Measurements from ENCODE around the gene CYB561A3.

The CYB561A3 gene

DNA sequence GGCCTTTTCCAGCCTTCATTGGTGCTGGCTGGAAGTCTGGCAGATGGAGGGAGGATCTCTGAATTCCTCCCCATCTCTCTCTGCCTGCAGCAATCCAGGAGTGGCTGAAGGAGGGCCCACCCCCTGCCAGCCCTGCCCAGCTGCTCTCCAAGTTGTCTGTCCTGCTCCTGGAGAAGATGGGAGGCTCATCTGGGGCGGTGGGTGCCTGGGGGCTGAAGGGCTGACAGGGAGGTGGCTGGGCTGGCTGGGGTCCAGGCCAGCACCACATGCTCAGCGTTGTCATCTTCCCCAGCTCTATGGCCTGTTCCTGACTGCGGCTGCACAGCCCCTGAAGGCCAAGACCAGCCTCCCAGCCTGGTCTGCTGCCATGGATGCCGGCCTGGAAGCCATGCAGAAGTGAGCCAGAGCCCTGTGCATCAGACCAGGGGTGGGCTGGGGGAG lies 16.5 kb downstream of the CYB561A3 start:
- DNase-seq (ENCODE audit: low spot score), result no peak

DNA sequence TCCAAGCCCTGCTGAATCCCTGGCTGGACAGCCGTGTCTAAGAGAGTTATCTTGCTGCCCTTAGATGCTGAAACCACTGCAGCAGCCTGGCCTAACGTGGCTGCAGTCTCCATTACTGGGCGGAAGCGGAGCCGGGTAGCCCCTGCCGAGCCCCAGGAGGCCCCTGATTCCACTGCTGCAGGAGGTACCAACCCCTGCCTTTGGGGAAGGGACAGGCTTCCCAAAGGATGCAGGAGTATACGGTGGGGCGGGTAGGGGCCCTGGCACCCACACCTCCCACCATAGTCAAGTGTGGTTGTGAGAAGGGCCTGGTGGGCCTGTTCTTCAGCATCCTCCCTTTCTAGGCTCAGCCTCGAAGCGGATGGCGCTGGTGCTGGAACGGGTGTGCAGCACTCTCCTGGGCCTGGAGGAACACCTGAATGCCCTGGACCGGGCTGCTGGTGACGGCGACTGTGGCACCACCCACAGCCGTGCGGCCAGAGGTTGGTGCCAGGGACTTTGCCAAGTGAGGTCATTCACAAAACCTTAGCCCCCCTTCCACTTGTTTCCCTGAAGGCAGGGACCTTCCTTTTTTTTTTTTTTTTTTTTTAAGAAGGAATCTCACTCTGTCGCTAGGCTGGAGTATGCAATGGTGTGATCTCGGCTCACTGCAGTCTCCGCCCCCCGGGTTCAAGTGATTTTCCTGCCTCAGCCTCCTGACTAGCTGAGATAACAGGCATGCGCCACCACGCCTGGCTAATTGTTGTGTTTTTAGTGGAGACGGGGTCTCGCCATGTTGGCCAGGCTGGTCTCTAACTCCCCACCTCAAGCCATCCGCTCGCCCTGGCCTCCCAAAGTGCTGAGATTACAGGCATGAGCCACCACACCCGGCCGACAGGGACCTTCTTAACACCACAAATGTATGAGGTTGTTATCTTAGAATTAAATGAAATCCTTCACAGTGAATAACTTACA lies 17.6 kb downstream of the CYB561A3 start:
- no peak for DNase-seq (ENCODE audit: low spot score)

DNA sequence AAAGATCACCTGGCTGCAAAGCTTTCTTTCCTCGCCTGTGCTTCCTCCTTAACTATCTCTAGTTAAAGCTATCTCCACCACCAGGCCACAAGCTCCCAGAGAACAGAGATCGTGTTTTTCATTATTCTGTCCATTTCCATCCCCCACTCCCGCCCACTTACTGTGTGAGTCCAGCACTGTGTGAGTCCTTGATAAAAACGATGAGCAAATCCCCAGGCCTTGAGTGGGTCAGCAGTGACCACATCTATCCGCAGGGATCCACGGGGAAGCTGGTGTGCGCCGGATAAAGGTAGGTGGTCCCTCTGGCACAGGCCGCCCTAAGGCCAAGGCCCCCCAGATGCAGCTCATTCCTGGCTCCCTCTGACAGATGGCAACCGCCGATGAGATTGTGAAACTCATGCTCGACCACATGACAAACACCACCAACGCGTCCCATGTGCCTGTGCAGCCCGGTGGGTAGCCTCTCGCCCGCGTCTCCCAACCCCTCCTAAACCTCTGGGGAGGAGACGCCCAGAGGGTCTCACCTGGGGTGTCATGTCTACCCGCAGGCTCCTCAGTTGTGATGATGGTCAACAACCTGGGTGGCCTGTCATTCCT lies 19.4 kb downstream of the CYB561A3 start:
- no peak for DNase-seq (ENCODE audit: low spot score)

DNA sequence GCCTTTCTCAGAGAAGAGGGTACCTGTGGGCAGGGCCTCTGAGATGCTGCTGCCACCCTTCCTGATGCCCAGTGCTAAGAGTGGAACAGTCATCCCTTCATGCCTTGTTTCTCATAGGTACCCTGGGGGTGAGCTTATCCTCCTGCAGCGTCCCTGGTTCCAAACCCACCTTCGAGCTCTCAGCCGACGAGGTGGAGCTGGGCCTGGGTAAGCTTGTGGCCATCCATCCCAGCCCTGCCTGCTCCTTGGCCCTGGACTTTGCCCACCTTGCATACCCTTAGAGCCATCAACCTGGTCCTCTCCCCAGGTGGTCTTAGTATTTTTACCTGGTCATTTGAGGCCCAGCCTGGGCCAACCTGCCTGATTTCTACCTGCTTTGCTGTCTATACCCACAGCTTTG lies 20.0 kb downstream of the CYB561A3 start:
- DNase-seq (ENCODE audit: low spot score), result no peak

DNA sequence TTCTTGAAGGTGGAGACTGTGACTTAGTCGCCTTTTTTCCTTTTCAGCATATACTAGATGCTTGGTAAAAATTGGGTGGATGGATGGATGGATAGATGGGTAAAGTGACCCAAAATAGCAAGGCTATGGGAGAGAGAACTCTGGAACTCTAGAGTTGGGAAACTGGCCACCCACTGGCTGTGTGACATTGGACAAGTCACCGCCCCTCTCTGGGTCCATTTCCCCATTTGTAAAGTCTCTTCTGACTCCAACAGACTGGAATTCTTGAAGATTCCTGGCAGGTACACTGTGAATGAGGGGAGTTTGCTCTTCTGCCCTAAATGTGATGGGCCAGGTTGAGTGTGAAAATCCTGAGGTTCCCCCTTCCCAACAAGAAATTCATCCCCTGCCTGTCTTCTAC lies 20.7 kb downstream of the CYB561A3 start:
- no peak for DNase-seq (ENCODE audit: low spot score)

DNA sequence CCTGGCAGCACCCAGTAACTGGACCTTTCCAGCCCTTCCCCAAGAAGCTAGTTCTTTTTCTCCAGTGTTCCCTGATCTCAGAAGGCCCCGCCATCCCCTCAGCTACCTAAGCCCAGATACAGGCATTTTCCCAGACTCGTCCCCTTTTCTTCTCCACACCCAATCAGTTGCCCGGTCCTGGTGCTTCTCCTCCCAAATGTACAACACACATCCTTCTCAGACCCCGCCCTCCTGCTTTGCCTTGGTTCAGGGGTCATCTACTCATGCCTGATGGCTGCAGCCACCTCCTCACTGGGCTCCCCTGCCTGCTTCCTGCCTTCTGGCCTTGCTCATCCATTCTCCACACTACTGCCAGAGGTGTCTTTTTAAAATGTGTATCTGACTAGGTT lies 22.2 kb downstream of the CYB561A3 start:
- DNase-seq (ENCODE audit: low spot score), result no peak

DNA sequence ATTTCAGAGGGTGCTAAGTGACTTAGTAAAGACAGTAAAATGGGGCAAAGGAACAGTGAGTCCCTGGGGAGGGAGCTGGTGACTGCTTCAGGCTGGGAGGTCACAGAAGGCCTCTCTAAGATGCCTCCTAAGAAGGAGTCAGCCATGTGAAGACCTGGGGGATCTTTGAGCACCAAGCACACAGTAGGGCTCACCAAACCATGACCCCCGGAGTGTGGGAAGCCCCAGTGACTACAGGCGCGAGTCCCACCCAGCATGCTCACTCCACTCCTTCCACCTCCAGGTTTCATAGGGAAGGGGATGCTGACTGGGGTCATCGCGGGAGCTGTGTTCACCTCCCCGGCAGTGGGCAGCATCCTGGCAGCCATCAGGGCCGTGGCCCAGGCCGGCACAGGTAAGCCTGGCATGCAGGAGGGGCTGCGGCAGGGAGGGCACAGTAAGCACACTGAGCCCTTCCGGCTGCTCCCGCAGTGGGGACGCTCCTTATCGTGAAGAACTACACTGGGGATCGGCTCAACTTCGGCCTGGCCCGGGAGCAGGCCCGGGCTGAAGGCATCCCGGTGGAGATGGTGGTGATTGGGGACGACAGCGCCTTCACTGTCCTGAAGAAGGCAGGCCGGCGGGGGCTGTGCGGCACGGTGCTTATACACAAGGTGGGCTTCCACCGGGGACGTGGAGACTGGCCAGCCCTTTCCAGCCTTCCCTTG lies 22.7 kb downstream of the CYB561A3 start:
- DNase-seq (ENCODE audit: low spot score), result no peak

DNA sequence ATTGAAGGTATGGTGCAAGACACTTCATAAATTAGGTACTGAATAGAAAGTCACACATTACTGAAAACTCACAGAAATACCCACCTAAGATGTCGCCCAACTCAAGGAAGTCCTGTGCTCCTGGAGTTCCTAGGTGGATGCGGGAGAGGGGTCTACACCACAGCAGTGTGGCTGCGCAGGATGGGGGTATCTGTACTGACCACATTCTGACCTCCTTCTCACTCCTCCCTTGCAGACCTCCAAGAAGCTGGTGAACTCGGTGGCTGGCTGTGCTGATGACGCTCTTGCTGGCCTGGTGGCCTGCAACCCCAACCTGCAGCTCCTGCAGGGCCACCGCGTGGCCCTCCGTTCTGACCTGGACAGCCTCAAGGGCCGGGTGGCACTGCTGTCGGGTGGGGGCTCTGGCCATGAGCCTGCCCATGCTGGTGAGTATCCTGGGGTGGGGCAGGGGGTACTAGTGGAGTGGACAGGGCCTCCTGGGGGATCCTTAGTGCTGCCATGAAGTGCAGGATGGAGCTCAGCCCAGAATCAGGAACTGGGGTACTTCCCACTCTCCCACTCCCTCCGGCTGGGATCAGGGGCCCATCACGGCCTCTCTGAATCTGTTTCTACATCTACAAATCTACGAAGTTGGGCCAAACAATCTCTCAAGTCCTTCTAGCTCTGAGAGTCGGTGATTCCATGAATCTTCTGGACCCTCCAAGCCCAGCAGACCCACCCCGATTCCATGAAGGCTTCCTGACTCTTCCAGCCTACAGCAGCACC lies 23.8 kb downstream of the CYB561A3 start:
- DNase-seq (ENCODE audit: low spot score), result no peak

DNA sequence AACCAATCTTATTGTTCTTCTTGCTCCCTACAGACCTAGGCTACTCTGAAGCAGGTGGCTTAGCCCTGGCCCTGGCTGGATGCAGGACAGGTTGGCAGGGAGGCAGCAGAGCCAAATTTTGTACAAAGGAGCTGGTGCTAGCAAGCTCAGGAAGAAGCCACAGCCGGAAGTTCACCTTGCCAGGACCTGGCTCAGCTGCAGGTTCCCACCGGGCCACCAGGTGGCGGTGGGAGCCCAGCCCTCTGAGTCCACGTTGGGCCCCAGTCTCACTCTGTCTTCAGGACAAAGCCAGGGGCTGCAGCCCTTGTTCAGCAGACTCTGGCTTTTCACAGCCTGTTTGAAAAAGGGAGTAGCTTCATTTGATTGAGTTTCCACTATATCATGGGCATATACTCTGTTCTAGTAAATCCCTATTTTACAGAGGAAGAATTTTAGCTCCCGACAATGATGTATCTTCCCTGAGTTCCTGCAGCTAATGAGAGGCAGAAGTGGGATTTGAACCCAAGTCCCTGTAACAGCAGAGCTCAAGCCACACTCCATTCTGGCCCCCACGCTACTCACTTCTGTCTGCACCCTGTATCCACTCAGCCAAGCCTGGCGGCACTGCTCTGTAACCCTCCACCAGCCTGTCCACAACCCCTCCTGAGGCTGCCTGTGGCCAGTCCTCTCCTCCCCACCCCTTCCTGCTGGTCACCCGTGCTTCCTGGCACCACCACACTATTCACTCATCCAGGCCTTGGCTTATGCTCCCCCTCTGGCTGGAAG lies 25.3 kb downstream of the CYB561A3 start:
- DNase-seq (ENCODE audit: low spot score), result peak; percentile 62

DNA sequence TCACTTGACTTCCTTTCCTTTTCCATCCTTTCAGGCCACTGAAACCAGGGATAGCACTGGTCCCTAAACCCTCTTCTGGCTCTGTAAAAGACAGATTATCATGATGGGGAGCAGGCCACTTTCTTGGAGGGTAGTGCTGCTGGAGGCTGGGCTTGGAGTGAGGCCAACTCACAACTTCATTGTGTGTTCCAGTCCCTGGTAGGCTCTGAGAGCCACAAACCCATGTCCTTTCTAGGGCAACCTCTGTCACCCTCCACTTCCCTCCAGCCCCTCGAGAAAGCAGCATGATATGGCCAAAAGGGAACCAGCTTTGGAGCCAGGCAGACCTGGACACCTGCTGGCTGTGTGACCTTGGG lies 26.3 kb downstream of the CYB561A3 start:
- no peak for DNase-seq (ENCODE audit: low spot score)

DNA sequence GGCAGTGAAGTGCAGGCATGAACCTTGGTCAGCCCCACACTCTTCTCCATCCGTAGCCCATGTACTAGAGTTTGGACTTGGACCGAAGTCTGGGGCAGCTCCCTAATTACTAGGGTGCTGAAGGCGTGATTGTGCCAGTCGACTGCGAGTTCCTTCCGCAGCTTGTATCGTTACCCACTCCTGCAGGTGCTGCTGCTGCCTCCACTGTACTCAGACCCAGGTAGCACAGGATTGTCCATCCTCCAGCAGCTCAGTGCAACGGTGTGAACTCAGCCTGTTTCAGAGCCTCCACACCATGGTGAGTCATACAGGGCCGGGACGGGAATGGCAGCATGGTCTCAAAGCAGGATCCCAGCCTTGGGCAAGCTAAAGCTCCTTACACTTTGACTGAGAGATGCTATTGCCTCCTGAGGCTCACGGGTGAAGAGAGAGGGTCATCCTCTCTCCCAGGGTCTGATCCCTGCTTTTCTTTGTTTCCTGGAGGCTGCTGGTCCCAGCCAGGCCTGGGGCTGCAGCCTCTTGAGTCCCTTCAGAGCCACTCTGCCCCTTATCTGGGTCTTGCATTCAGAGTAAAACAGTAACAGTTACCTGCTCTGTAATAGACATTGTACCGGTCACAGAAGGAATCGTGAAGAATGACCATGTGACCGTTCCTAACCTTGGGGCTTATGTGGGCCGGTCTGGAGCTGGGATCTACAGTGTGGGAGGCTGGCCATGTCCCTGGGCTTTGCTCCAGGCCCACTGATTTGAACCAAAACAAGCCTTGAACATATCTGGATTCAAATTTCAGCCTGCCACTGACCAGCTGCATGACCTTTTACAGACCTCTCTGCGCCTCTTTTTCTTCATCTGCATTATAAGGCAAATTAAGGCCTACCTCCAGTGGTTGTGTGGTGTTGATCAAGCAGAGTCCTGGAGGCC lies 27.0 kb downstream of the CYB561A3 start:
- DNase-seq (ENCODE audit: low spot score), result no peak

DNA sequence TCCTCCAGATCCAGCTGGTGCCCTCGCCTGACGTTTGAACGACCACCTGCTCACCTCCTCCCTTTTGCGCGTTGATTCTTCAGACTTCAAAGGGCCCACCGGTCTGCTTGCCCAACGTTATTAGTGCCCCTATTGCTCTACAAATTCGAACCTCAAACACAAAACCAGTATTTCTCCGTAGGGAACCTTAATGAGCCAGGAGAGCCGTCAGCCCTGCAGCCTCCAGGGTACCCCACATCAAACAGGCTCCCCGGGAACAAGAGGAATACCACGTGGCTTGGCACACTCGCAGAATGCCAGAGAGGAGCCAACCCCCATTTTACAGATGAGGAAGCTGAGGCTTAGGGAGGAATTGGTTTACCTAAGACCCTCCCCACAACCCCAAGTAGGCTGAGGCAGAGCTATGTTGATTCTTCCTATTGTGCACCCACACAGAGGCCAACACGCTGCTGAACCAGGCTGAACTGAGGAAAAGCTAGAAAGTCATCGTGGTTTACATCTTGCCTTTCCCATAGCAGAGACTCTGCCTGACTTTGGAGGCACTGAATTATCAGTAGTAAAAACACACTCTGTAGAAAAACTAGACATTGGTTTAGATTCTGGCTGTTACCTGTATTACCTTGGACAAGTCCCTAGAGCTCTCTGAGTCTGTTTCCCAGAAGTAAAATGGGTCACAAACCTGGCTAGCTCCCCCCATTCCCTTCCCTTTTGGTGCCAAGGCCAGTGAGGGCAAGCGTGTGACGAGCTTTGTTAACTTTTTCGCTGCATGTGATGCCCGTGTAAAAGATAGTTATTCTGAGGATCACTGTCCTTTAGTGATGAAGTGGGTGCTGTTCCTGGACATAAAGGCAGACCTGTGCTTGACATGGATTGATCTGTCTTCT lies 27.9 kb downstream of the CYB561A3 start:
- DNase-seq (ENCODE audit: low spot score), result no peak

DNA sequence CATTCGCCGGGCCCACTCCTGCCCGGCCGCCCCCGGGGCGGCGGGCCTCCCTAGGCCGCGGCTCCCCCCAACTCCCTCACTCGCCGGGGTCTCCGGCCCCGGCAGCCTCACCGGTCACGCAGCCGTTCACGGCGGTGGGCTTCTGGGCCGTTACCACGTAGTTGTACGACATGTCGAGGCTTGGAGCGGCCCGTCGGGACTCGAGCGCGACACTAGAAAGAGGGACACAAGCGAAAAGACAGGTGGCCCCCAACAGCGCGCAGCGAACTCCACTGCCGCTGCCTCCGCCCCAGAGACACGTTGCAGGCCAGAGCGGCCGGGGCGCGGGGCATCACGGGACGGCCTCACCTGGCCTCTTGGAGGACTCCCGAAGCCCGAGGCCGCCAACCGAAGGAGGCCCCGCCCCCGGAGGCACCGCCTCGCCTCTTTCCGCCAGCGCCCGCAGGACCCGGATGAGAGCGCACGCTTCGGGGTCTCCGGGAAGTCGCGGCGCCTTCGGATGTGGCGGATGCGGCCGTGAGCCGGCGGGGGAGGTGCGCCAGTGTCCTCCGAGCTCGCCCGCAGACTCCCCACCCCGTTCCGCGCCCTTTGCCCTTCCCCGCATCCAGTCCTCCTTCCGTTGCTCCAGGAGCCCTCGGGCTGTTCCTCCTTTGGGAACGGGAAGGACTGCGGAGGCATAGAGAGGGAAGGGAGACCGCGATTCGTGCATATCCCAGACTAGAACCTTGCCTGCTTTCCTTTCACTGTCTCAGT lies 28.7 kb downstream of the CYB561A3 start, which contains the start of the genes DDB1 and TKFC:
Gene DDB1 (minus strand): TSS at position 309 of the 753 bp plus-strand sequence. CDS start 137 bp downstream, at position 172.
Gene TKFC (plus strand): TSS at position 432 of the 753 bp plus-strand sequence. CDS start 1,501 bp downstream, outside the sequence.
- peak; percentile 91 for DNase-seq (ENCODE audit: low spot score)

DNA sequence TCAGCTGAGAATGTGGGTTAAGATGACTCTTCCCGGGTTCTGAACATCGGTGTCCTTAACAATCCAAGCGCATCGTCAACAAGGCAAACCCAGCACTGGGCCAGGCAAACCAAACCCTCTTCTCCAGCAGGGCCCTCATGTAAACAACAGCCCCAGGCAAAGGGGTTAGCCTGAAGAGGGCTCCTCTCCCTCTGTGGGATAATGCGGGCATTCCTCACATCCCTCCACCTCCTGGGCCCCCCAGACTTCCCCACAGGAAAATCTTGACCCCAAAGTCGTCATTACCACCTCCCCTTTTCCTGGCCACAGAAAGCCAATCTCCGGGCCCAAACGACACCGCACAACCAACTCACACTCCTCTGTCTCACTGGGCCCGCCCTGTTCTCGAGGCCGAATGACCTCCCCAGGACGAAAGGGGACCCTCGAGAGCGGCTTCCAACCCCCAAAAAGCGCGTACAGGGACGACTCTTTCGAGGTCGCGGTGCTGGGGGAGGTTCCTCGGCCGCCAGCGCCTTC lies 29.3 kb downstream of the CYB561A3 start:
- DNase-seq (ENCODE audit: low spot score), result no peak

DNA sequence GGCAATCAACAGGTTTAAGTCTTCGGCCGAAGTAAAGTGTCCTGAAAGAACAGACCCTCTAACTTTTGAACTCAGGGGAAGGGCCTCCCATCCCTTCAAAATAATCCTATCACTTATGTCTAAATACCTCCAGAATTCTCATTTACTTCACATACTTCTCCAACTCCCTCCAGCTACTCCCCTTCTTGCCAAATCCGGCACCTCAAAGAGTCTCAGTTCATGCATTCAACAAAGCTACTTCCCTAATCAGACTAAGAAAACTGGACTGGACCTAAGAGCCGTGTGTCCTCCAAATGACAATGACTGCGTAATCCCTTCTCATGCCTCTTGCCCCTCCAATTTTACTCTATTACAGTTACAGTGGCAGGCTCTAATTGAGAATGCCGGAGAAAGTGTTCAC lies 30.0 kb downstream of the CYB561A3 start:
- DNase-seq (ENCODE audit: low spot score), result no peak

DNA sequence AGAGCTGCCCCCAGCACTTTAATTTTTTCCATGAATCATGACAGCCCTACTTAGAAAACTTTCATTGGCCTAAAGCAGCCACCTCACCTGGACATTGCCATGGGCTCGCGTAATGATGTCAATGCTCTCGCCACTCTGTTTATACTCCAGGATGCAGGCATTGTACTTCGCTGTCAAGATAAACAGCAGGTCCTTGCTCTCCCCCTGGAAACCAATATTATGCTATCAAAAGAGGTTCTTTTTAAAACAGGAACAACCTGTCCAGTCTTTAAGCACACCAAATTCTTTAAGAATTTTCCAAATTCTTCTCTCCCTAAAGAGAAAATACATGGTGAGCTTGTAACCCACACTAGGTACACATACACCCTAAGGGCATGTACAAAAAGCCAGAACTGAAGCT lies 31.8 kb downstream of the CYB561A3 start:
- DNase-seq (ENCODE audit: low spot score), result no peak

DNA sequence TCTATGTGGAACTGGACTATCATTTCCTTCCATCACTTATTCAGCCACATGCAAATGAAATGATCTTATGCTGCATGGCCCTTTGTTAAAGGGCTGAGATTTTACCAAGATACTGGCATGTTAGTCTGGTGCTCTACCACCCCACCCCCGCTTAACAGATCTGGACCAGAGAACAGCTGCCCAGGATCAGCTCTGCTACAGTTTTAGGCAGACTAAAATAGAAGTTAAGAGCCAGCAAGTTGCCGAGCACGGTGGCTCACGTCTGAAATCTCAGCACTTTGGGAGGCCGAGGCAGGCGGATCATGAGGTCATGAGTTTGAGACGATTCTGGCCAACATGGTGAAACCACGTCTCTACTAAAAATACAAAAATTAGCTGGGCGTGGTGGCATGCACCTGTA lies 33.3 kb downstream of the CYB561A3 start:
- no peak for DNase-seq (ENCODE audit: low spot score)

DNA sequence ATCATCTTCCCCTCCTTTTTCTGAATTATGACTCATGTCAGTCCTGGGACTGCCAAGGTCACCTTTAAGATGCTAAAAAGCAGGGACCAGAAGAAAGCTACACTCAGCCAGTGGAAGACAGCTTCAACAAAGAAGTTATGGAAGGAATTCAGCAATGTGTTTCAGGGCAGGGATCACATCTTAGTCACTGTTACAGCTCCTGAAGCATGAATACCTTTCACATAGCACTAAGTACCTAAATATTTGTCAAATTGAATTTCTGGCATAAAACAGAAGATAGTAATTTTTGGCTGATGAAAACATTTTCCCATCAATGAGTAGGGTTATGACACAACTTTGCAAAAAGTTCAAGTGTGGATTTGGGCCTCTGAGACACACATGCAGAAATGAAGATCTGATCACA lies 34.0 kb downstream of the CYB561A3 start:
- DNase-seq (ENCODE audit: low spot score), result no peak
